Uterus (tissue), 4 donors: ENCODE results near the gene LRP1-AS. TPM values are rescaled to one million over a fixed set of nuclear protein-coding genes. Genes with fewer than 3 reads are reported as not detected.

ENCODE experiments used
- DNase-seq, 2 donors: peaks; one replicate each; pipeline ENCODE4 v3.0.0-alpha.2; 2019 to 2020
- H3K27ac ChIP-seq, 2 donors: fragments of 200-600 bp; sonication (generic); 1 replicate in 1 of 2; 2 replicates in 1 of 2; pipeline ENCODE4 v1.5.1; 2016 to 2018
- H3K27me3 ChIP-seq, 2 donors: fragments of 200-600 bp; sonication (generic); one replicate each; pipeline ENCODE4 v1.5.1; 2018 to 2019; ENCODE audit warnings: control low read depth in 1 of 2
- H3K36me3 ChIP-seq, 2 donors: fragments of 200-600 bp; sonication (generic); one replicate each; pipeline ENCODE4 v1.5.1; 2019; ENCODE audit warnings: control low read depth in 1 of 2
- H3K4me1 ChIP-seq, 2 donors: fragments of 200-600 bp; sonication (generic); one replicate each; pipeline ENCODE4 v1.5.1; 2018 to 2019; ENCODE audit warnings: control low read depth in 1 of 2
- H3K4me3 ChIP-seq, 2 donors: fragments of 200-600 bp; sonication (generic); 1 replicate in 1 of 2; 2 replicates in 1 of 2; pipeline ENCODE4 v1.5.1; 2018 to 2019; ENCODE audit warnings: mild to moderate bottlenecking in 1 of 2
- H3K9me3 ChIP-seq, 2 donors: fragments of 200-600 bp; sonication (generic); one replicate each; pipeline ENCODE4 v1.5.1; 2019; ENCODE audit warnings: control low read depth in 1 of 2
- CTCF ChIP-seq, 4 experiments: fragments of 200-600 bp in 2 of 4; fragments of 450-650 bp in 2 of 4; sonication (generic) in 2 of 4; IDR thresholded peaks; one replicate each; pipeline ENCODE4 v1.5.1; 2016 to 2019; ENCODE audit warnings: antibody characterized with exemption in 4 of 4, mild to moderate bottlenecking in 2 of 4, moderate library complexity in 1 of 4
- POLR2A ChIP-seq, 2 donors: fragments of 450-650 bp; IDR thresholded peaks; one replicate each; pipeline ENCODE4 v1.6.1; 2016; ENCODE audit warnings: antibody characterized with exemption in 2 of 2, mild to moderate bottlenecking in 1 of 2, moderate library complexity in 1 of 2
- intact Hi-C: fragments of 100-400 bp; cut with DNase I; formaldehyde crosslinking; loops from one replicate; pipeline ENCODE4 v1.15.1; 2023; ENCODE audit warnings: low total_unique reads
- total RNA-seq, 4 donors: library from RNA; depleted of rRNA in 3 of 4; stranded (reverse); fragments of >200 nt in 3 of 4; gene quantifications; one replicate each; pipeline versions ENCODE4 v1.1.0 to v1.2.4, GENCODE V29; 2014 to 2023
- donor health status: DM: yes; HTN: yes; CAD: no.

The LRP1-AS gene
- total RNA-seq, 4 donors from 2014 or later = not detected

GRCh38 chr12:57099047-57099714 is 48.2 kb downstream of the LRP1-AS start:
- intact Hi-C loops = no loop called here
- no peaks in the 10 kb centered on the region for H3K36me3 ChIP-seq
- no peak for DNase-seq
- H3K4me1 ChIP-seq = peaks cover 0 to 7% of the 10 kb centered on the region in 2 donors
- no peak overlapping the region for H3K4me3 ChIP-seq
- H3K27ac ChIP-seq = no peak overlapping the region
- no peaks in the 10 kb centered on the region for H3K27me3 ChIP-seq
- no peaks in the 10 kb centered on the region for H3K9me3 ChIP-seq
- no peak for TF ChIP-seq CTCF (IDR thresholded peaks at IDR 0.05)
- no peak for TF ChIP-seq POLR2A (IDR thresholded peaks at IDR 0.05)

GRCh38 chr12:57098546-57098945 is 48.9 kb downstream of the LRP1-AS start:
- no peak for DNase-seq
- no peak overlapping the region for H3K27ac ChIP-seq

GRCh38 chr12:57097554-57097835 is 49.9 kb downstream of the LRP1-AS start:
- Histone ChIP-seq H3K4me3 (no peak overlapping the region), H3K27me3 (no peaks in the 10 kb centered on the region), H3K4me1 (peaks cover 13 to 16% of the 10 kb centered on the region in 2 donors), H3K27ac (no peak overlapping the region), H3K9me3 (no peaks in the 10 kb centered on the region), H3K36me3 (no peaks in the 10 kb centered on the region)
- TF ChIP-seq CTCF (IDR thresholded peaks at IDR 0.05) (no peak), POLR2A (IDR thresholded peaks at IDR 0.05) (no peak)
- no peak for DNase-seq
- intact Hi-C loops = no loop called here

More at GRCh38 chr12:57098546-57098945, 48.9 kb downstream of the LRP1-AS start:
- no peak overlapping the region for H3K4me3 ChIP-seq
- peaks cover 3 to 10% of the 10 kb centered on the region in 2 donors for H3K4me1 ChIP-seq
- intact Hi-C loops = no loop called here
- no peaks in the 10 kb centered on the region for H3K27me3 ChIP-seq
- H3K36me3 ChIP-seq = no peaks in the 10 kb centered on the region
- H3K9me3 ChIP-seq = no peaks in the 10 kb centered on the region
- TF ChIP-seq POLR2A (IDR thresholded peaks at IDR 0.05) = no peak
- TF ChIP-seq CTCF (IDR thresholded peaks at IDR 0.05) = no peak

GRCh38 chr12:57096748-57097553 is 50.5 kb downstream of the LRP1-AS start:
- H3K27ac ChIP-seq = no peak overlapping the region
- no peak for DNase-seq
- no peaks in the 10 kb centered on the region for H3K36me3 ChIP-seq
- intact Hi-C loops = no loop called here
- H3K9me3 ChIP-seq = no peaks in the 10 kb centered on the region
- H3K4me3 ChIP-seq = no peak overlapping the region
- no peaks in the 10 kb centered on the region for H3K27me3 ChIP-seq
- H3K4me1 ChIP-seq = peaks cover 16 to 19% of the 10 kb centered on the region in 2 donors
- TF ChIP-seq POLR2A (IDR thresholded peaks at IDR 0.05) (no peak), CTCF (IDR thresholded peaks at IDR 0.05) (no peak)

- TF ChIP-seq POLR2A (IDR thresholded peaks at IDR 0.05) (no peak), CTCF (IDR thresholded peaks at IDR 0.05) (no peak)
- no peak overlapping the region for H3K4me3 ChIP-seq
- H3K27ac ChIP-seq = no peak overlapping the region
- H3K9me3 ChIP-seq = no peaks in the 10 kb centered on the region
- H3K36me3 ChIP-seq = no peaks in the 10 kb centered on the region
- H3K27me3 ChIP-seq = no peaks in the 10 kb centered on the region
- no peak for DNase-seq
- H3K4me1 ChIP-seq = peaks cover 21 to 27% of the 10 kb centered on the region in 2 donors
- intact Hi-C loops = no loop called here
Measured at GRCh38 chr12:57096099-57096572, 51.3 kb downstream of the LRP1-AS start.
